HepG2 (cell line): ENCODE results near the gene ZNF526. TPM values are rescaled to one million over a fixed set of nuclear protein-coding genes. Genes with fewer than 3 reads are reported as not detected.

ENCODE experiments used
- BCL3 ChIP-seq: sonication (generic); formaldehyde crosslinking; IDR thresholded peaks from 2 replicates; pipeline ENCODE4 v1.5.1; 2020; ENCODE audit warnings: mild to moderate bottlenecking, missing genetic modification reagents, moderate library complexity
- CAMTA2 ChIP-seq: sonication (generic); formaldehyde crosslinking; IDR thresholded peaks from 2 replicates; pipeline ENCODE4 v1.4.0; 2020; ENCODE audit warnings: mild to moderate bottlenecking, missing genetic modification reagents, borderline replicate concordance
- CENPX ChIP-seq: sonication (generic); formaldehyde crosslinking; IDR thresholded peaks from 2 replicates; pipeline ENCODE4 v1.9.0; 2021; ENCODE audit warnings: mild to moderate bottlenecking, missing genetic modification reagents, moderate library complexity
- HES4 ChIP-seq: sonication (generic); formaldehyde crosslinking; IDR thresholded peaks from 2 replicates; pipeline ENCODE4 v1.9.0; 2021; ENCODE audit warnings: mild to moderate bottlenecking, missing genetic modification reagents, borderline replicate concordance
- IRX3 ChIP-seq: sonication (generic); formaldehyde crosslinking; IDR thresholded peaks from 2 replicates; pipeline ENCODE4 v1.8.1; 2023; ENCODE audit warnings: mild to moderate bottlenecking, low read depth, missing genetic modification reagents, borderline replicate concordance
- JUN ChIP-seq: sonication (generic); formaldehyde crosslinking; IDR thresholded peaks from 2 replicates; pipeline ENCODE4 v1.4.0; 2020; ENCODE audit warnings: mild to moderate bottlenecking, missing genetic modification reagents
- MTF1 ChIP-seq: sonication (generic); formaldehyde crosslinking; IDR thresholded peaks from 2 replicates; pipeline ENCODE4 v1.5.0; 2020; ENCODE audit warnings: missing genetic modification reagents
- MYNN ChIP-seq: sonication (generic); formaldehyde crosslinking; IDR thresholded peaks from 2 replicates; pipeline ENCODE4 v1.4.0; 2020; ENCODE audit warnings: mild to moderate bottlenecking, low read depth, missing genetic modification reagents
- RAD51 ChIP-seq: fragments of 450-650 bp; IDR thresholded peaks from 2 replicates; pipeline ENCODE4 v1.6.1; 2016; ENCODE audit warnings: borderline replicate concordance
- SIX1 ChIP-seq: sonication (generic); formaldehyde crosslinking; IDR thresholded peaks from 2 replicates; pipeline ENCODE4 v1.4.0; 2020; ENCODE audit warnings: missing genetic modification reagents, borderline replicate concordance
- TAF1 ChIP-seq: sonication (generic); formaldehyde crosslinking; IDR thresholded peaks from 2 replicates; pipeline ENCODE4 v1.4.0; 2020; ENCODE audit warnings: missing genetic modification reagents
- ZNF232 ChIP-seq: sonication (generic); formaldehyde crosslinking; IDR thresholded peaks from 2 replicates; pipeline ENCODE4 v1.4.0; 2020; ENCODE audit warnings: missing genetic modification reagents, borderline replicate concordance
- ZNF44 ChIP-seq: sonication (generic); formaldehyde crosslinking; IDR thresholded peaks from 2 replicates; pipeline ENCODE4 v1.5.1; 2020; ENCODE audit warnings: mild to moderate bottlenecking, missing genetic modification reagents
- polyA plus RNA-seq, 8 experiments: library from polyadenylated mRNA; depleted of rRNA in 3 of 8; stranded (reverse) in 7 of 8; unstranded in 1 of 8; fragments of >200 nt; fragmentation: Illumina TruSeq in 4 of 8; extraction: Trizol in 4 of 8; gene quantifications; 2 replicates each; pipeline versions ENCODE4 v1.2.1 to v1.2.3, GENCODE V29; 2011 to 2016; ENCODE audit warnings: low read depth in 4 of 8, missing spikeins in 1 of 8, mixed read lengths in 1 of 8; ENCODE audit not compliant: insufficient read depth in 1 of 8
- total RNA-seq, 5 experiments: library from RNA; depleted of rRNA; stranded (reverse); fragments of >200 nt; fragmentation: Illumina TruSeq; extraction: Trizol; gene quantifications; 2 replicates each; pipeline ENCODE4 v1.2.3, GENCODE V29; 2016; ENCODE audit warnings: low read depth in 1 of 5
- TF ChIP-seq, protein P1 (sequence below): sonication (generic); formaldehyde crosslinking; IDR thresholded peaks from 2 replicates; pipeline ENCODE4 v1.5.1; 2020; ENCODE audit warnings: mild to moderate bottlenecking, moderate library complexity, missing genetic modification reagents
- TF ChIP-seq, protein P2 (sequence below), 2 experiments: IDR thresholded peaks; 2 replicates each; pipeline ENCODE4 v1.6.1; 2011 to 2012; ENCODE audit warnings: low read length in 2 of 2, borderline replicate concordance in 1 of 2, low read depth in 1 of 2, mild to moderate bottlenecking in 1 of 2, moderate library complexity in 1 of 2
- TF ChIP-seq, protein P3 (sequence below): sonication (generic); formaldehyde crosslinking; IDR thresholded peaks from 2 replicates; pipeline ENCODE4 v1.4.0; 2020; ENCODE audit warnings: mild to moderate bottlenecking, low read depth, missing genetic modification reagents
- TF ChIP-seq, protein P4 (sequence below): sonication (generic); IDR thresholded peaks from 2 replicates; pipeline ENCODE4 v1.6.1; 2016; ENCODE audit warnings: low read depth, borderline replicate concordance
- TF ChIP-seq, protein P5 (sequence below): IDR thresholded peaks from 2 replicates; pipeline ENCODE4 v1.6.1; 2016

ZNF526 gene
- total and polyA plus RNA-seq, 2 of the 13 experiments (the other 11 are each of a cell fraction or from before 2014, with no cell fraction given), result 3.3 to 8.4 TPM

- peak; percentile 43; the same call in 1 of the 2 replicates for TF ChIP-seq BCL3 (CRISPR knock-in tag)
- no peak for TF ChIP-seq ZNF232 (CRISPR knock-in tag)
- no peak for TF ChIP-seq MTF1 (CRISPR knock-in tag)
- TF ChIP-seq, protein P1, sequence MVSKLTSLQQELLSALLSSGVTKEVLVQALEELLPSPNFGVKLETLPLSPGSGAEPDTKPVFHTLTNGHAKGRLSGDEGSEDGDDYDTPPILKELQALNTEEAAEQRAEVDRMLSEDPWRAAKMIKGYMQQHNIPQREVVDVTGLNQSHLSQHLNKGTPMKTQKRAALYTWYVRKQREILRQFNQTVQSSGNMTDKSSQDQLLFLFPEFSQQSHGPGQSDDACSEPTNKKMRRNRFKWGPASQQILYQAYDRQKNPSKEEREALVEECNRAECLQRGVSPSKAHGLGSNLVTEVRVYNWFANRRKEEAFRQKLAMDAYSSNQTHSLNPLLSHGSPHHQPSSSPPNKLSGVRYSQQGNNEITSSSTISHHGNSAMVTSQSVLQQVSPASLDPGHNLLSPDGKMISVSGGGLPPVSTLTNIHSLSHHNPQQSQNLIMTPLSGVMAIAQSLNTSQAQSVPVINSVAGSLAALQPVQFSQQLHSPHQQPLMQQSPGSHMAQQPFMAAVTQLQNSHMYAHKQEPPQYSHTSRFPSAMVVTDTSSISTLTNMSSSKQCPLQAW (CRISPR knock-in tag), result 0 out of 2 replicates have a peak, but pooled peaks have one; percentile 4
- TF ChIP-seq, protein P2, sequence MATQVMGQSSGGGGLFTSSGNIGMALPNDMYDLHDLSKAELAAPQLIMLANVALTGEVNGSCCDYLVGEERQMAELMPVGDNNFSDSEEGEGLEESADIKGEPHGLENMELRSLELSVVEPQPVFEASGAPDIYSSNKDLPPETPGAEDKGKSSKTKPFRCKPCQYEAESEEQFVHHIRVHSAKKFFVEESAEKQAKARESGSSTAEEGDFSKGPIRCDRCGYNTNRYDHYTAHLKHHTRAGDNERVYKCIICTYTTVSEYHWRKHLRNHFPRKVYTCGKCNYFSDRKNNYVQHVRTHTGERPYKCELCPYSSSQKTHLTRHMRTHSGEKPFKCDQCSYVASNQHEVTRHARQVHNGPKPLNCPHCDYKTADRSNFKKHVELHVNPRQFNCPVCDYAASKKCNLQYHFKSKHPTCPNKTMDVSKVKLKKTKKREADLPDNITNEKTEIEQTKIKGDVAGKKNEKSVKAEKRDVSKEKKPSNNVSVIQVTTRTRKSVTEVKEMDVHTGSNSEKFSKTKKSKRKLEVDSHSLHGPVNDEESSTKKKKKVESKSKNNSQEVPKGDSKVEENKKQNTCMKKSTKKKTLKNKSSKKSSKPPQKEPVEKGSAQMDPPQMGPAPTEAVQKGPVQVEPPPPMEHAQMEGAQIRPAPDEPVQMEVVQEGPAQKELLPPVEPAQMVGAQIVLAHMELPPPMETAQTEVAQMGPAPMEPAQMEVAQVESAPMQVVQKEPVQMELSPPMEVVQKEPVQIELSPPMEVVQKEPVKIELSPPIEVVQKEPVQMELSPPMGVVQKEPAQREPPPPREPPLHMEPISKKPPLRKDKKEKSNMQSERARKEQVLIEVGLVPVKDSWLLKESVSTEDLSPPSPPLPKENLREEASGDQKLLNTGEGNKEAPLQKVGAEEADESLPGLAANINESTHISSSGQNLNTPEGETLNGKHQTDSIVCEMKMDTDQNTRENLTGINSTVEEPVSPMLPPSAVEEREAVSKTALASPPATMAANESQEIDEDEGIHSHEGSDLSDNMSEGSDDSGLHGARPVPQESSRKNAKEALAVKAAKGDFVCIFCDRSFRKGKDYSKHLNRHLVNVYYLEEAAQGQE (IDR thresholded peaks at IDR 0.05; ENCODE audit: borderline replicate concordance in 1 of 2, low read depth in 1 of 2, low read length in 2 of 2), result peak in 1 of 2 experiments; percentile 43; a peak in 1 of 4 replicates
- TF ChIP-seq CAMTA2, result no peak
- no peak for TF ChIP-seq JUN (CRISPR knock-in tag)
- TF ChIP-seq SIX1, result no peak
- no peak for TF ChIP-seq RAD51
- no peak; the same call in 1 of the 2 replicates for TF ChIP-seq TAF1 (CRISPR knock-in tag)
- TF ChIP-seq ZNF44 (CRISPR knock-in tag), result no peak
- TF ChIP-seq MYNN (CRISPR knock-in tag), result no peak
- TF ChIP-seq, protein P3, sequence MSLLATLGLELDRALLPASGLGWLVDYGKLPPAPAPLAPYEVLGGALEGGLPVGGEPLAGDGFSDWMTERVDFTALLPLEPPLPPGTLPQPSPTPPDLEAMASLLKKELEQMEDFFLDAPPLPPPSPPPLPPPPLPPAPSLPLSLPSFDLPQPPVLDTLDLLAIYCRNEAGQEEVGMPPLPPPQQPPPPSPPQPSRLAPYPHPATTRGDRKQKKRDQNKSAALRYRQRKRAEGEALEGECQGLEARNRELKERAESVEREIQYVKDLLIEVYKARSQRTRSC (CRISPR knock-in tag), result no peak
- 0 out of 2 replicates have a peak, but pooled peaks have one; percentile 24 for TF ChIP-seq IRX3 (CRISPR knock-in tag)
- TF ChIP-seq, protein P4, sequence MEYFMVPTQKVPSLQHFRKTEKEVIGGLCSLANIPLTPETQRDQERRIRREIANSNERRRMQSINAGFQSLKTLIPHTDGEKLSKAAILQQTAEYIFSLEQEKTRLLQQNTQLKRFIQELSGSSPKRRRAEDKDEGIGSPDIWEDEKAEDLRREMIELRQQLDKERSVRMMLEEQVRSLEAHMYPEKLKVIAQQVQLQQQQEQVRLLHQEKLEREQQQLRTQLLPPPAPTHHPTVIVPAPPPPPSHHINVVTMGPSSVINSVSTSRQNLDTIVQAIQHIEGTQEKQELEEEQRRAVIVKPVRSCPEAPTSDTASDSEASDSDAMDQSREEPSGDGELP, result peak; percentile 17; the same call in 1 of the 2 replicates
- TF ChIP-seq CENPX (CRISPR knock-in tag), result no peak
- TF ChIP-seq HES4 (CRISPR knock-in tag), result no peak; the same call in 1 of the 2 replicates
- TF ChIP-seq, protein P5, sequence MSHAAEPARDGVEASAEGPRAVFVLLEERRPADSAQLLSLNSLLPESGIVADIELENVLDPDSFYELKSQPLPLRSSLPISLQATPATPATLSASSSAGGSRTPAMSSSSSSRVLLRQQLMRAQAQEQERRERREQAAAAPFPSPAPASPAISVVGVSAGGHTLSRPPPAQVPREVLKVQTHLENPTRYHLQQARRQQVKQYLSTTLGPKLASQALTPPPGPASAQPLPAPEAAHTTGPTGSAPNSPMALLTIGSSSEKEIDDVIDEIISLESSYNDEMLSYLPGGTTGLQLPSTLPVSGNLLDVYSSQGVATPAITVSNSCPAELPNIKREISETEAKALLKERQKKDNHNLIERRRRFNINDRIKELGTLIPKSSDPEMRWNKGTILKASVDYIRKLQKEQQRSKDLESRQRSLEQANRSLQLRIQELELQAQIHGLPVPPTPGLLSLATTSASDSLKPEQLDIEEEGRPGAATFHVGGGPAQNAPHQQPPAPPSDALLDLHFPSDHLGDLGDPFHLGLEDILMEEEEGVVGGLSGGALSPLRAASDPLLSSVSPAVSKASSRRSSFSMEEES, result 0 out of 2 replicates have a peak, but pooled peaks have one; percentile 11
Observed at GRCh38 chr19:42254089-42254849, 34.2 kb downstream of the ZNF526 start (continued).
